ENCODE results near the gene SRSF1.

GRCh38 chr17:57956291-57957119 lies 50.5 kb downstream of the SRSF1 start:
- TF ChIP-seq MYC (IDR thresholded peaks at IDR 0.05; ENCODE audit: borderline replicate concordance, low read length) (no peak), CEBPB (IDR thresholded peaks at IDR 0.05) (no peak), RAD21 (conservative IDR thresholded peaks at IDR 0.05 in 1 of 2, IDR thresholded peaks at IDR 0.05 in 1 of 2) (no peak), KDM5A (IDR thresholded peaks at IDR 0.05) (no peak), BHLHE40 (IDR thresholded peaks at IDR 0.05; ENCODE audit: low read depth, low read length) (no peak), POLR2A (IDR thresholded peaks at IDR 0.05; ENCODE audit: low read length) (no peak), MAZ (IDR thresholded peaks at IDR 0.05; ENCODE audit: borderline replicate concordance, low read depth, low read length) (no peak), REST (IDR thresholded peaks at IDR 0.05) (no peak), EP300 (IDR thresholded peaks at IDR 0.05) (no peak), MAX (IDR thresholded peaks at IDR 0.05) (no peak)
- TF ChIP-seq, protein P1, sequence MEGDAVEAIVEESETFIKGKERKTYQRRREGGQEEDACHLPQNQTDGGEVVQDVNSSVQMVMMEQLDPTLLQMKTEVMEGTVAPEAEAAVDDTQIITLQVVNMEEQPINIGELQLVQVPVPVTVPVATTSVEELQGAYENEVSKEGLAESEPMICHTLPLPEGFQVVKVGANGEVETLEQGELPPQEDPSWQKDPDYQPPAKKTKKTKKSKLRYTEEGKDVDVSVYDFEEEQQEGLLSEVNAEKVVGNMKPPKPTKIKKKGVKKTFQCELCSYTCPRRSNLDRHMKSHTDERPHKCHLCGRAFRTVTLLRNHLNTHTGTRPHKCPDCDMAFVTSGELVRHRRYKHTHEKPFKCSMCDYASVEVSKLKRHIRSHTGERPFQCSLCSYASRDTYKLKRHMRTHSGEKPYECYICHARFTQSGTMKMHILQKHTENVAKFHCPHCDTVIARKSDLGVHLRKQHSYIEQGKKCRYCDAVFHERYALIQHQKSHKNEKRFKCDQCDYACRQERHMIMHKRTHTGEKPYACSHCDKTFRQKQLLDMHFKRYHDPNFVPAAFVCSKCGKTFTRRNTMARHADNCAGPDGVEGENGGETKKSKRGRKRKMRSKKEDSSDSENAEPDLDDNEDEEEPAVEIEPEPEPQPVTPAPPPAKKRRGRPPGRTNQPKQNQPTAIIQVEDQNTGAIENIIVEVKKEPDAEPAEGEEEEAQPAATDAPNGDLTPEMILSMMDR (IDR thresholded peaks at IDR 0.05): no peak
- TF ChIP-seq, protein P2, sequence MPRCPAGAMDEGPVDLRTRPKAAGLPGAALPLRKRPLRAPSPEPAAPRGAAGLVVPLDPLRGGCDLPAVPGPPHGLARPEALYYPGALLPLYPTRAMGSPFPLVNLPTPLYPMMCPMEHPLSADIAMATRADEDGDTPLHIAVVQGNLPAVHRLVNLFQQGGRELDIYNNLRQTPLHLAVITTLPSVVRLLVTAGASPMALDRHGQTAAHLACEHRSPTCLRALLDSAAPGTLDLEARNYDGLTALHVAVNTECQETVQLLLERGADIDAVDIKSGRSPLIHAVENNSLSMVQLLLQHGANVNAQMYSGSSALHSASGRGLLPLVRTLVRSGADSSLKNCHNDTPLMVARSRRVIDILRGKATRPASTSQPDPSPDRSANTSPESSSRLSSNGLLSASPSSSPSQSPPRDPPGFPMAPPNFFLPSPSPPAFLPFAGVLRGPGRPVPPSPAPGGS (IDR thresholded peaks at IDR 0.05): no peak
